Omental fat pad (tissue), 4 donors: ENCODE results near the gene IL13. TPM values are rescaled to one million over a fixed set of nuclear protein-coding genes. Genes with fewer than 3 reads are reported as not detected.

ENCODE experiments used
- ATAC-seq: fragments of 150-250 bp; one replicate; pipeline ENCODE4 v1.9.1; 2016; ENCODE audit warnings: mild to moderate bottlenecking, moderate library complexity; ENCODE audit not compliant: low FRiP score
- DNase-seq: peaks from one replicate; pipeline ENCODE4 v3.0.0-alpha.2; 2019; ENCODE audit warnings: low spot score
- total RNA-seq, 4 donors: library from RNA; depleted of rRNA; stranded (reverse); fragments of >200 nt; gene quantifications; one replicate each; pipeline ENCODE4 v1.1.0, GENCODE V29; 2016
- TF ChIP-seq, protein P1 (sequence below), 3 donors: fragments of 450-650 bp; IDR thresholded peaks; one replicate each; pipeline ENCODE4 v1.5.1; 2016 to 2017; ENCODE audit warnings: antibody characterized with exemption in 3 of 3, mild to moderate bottlenecking in 3 of 3, moderate library complexity in 2 of 3

IL13 gene
- total RNA-seq, 4 donors from 2014 or later, result 0.24 to 1.1 TPM; not detected in 2

DNA sequence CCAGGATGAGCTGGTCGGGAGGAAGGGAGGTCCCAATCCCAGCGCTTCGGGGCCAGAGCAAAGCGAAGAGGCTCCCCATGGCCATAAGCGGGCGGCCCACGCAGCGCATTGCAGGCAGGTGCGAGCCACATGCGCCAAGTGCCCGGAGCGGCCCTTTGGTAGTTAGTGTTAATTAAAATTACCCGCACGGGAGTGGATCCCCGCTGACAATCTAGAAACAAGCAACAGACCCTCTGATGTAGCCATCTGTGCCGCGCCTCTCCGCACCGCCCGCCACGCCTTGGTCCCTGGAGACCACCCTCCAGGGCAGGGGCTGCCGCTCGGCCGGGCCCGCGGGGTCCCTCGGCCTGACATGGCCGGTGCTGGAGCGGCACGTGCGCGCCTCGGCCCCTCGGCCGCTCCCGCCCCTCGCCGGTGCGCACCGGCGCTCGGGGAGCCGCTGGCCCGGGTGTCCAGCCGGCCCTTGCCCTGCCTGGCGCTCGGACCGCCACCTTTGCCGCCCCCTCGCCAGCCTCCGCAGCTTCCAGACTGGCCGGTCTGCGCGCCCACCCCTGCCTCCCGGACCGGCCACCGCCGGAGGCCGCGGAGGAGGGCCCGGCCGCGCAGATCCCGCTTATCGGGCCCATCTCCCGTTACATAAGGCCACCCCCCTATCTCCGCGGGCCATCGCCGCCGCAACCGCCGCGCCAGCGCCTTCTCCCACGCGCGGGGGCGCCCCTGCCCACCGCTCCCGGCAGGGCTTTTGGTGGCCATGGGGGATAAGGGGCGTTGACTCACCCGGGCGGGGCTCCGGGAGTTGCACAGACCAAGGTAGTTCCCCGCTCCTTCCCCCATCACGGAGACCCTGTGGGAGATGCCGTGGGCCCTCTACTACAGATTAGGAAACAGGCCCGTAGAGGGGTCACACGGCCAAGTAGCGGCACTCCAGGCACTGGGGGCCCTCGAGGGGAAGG, 1.9 kb upstream of the IL13 start:
- ATAC-seq (peak; percentile 53), DNase-seq (no peak)
- TF ChIP-seq, protein P1, sequence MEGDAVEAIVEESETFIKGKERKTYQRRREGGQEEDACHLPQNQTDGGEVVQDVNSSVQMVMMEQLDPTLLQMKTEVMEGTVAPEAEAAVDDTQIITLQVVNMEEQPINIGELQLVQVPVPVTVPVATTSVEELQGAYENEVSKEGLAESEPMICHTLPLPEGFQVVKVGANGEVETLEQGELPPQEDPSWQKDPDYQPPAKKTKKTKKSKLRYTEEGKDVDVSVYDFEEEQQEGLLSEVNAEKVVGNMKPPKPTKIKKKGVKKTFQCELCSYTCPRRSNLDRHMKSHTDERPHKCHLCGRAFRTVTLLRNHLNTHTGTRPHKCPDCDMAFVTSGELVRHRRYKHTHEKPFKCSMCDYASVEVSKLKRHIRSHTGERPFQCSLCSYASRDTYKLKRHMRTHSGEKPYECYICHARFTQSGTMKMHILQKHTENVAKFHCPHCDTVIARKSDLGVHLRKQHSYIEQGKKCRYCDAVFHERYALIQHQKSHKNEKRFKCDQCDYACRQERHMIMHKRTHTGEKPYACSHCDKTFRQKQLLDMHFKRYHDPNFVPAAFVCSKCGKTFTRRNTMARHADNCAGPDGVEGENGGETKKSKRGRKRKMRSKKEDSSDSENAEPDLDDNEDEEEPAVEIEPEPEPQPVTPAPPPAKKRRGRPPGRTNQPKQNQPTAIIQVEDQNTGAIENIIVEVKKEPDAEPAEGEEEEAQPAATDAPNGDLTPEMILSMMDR (IDR thresholded peaks at IDR 0.05), result no peak

DNA sequence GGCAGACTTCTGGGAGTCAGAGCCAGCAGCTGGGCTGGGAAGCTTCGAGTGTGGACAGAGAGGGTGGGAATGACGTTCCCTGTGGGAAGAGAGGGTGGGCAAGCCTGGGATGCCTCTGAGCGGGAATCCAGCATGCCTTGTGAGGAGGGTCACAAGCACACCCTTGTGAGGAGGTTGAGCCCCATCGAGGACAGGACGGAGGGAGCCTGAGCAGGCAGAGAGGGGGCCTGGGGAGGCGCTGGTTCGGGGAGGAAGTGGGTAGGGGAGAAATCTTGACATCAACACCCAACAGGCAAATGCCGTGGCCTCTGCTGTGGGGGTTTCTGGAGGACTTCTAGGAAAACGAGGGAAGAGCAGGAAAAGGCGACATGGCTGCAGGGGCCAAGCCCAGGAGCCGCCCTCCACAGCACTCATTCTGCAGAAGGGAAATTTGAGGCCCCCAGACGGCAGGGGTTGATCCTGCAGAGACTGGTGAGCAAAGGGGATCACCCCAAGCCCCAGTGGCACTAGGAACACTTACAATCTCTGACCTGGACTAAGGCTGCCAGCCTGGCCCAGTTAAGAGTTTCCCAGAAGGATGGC, 1.1 kb upstream of the IL13 start:
- DNase-seq (no peak), ATAC-seq (peak; percentile 6)

DNA sequence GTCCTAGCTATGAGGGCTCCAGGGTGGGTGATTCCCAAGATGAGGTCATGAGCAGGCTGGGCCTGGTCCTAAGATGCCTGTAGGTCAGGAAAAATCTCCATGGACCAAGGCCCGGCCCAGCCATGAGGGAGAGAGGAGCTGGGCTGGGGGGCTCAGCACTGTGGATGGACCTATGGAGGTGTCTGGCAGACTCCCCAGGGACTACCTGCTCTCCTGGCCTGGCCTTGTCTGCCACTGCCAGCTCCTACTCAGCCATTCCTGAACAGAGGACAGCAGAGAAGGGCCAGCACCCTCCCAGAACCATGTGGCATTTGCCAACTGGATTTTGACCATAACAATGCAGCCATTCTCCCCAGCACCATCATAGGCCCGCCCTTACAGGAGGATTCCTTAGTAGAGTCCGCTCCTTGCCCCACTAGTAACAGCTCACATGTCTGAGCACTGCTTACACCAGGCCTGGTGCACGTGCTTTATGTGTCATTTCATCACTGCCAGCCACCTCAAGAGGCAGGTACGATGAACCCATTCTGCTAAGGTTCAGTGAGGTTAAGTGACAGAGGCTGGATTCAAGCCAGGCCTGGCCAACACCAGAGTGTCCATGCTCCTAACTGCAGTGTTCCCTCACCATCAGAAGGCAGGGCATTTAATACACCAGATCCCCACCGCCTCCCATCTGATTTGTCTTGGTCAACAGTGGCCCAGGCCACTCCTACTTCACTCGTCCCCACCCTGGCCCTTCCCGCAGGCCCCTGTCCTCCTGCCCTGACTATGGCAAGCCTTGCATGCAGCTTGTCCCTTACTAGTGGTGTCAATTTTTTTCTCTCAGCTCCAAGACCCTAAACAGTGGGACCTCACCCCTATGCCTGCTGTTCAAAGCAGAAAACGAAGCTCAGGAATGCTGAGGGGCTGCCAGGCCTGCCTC, 669 bp downstream of the IL13 start:
- no peak for ATAC-seq
- TF ChIP-seq, protein P1 (IDR thresholded peaks at IDR 0.05), result no peak

More for the DNA sequence above, 1.1 kb upstream of the IL13 start:
- TF ChIP-seq, protein P1 (IDR thresholded peaks at IDR 0.05), result no peak

DNA sequence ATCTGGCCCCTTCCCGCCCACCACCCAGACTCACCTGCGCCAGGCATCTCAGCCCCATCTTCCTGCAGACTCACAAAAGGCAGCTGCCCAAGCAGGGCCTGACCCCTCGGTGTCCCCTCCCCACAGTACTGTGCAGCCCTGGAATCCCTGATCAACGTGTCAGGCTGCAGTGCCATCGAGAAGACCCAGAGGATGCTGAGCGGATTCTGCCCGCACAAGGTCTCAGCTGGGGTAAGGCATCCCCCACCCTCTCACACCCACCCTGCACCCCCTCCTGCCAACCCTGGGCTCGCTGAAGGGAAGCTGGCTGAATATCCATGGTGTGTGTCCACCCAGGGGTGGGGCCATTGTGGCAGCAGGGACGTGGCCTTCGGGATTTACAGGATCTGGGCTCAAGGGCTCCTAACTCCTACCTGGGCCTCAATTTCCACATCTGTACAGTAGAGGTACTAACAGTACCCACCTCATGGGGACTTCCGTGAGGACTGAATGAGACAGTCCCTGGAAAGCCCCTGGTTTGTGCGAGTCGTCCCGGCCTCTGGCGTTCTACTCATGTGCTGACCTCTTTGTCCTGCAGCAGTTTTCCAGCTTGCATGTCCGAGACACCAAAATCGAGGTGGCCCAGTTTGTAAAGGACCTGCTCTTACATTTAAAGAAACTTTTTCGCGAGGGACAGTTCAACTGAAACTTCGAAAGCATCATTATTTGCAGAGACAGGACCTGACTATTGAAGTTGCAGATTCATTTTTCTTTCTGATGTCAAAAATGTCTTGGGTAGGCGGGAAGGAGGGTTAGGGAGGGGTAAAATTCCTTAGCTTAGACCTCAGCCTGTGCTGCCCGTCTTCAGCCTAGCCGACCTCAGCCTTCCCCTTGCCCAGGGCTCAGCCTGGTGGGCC, 1.9 kb downstream of the IL13 start:
- no peak for ATAC-seq
- TF ChIP-seq, protein P1 (IDR thresholded peaks at IDR 0.05), result no peak

More for the DNA sequence above, 669 bp downstream of the IL13 start:
- no peak for DNase-seq

DNA sequence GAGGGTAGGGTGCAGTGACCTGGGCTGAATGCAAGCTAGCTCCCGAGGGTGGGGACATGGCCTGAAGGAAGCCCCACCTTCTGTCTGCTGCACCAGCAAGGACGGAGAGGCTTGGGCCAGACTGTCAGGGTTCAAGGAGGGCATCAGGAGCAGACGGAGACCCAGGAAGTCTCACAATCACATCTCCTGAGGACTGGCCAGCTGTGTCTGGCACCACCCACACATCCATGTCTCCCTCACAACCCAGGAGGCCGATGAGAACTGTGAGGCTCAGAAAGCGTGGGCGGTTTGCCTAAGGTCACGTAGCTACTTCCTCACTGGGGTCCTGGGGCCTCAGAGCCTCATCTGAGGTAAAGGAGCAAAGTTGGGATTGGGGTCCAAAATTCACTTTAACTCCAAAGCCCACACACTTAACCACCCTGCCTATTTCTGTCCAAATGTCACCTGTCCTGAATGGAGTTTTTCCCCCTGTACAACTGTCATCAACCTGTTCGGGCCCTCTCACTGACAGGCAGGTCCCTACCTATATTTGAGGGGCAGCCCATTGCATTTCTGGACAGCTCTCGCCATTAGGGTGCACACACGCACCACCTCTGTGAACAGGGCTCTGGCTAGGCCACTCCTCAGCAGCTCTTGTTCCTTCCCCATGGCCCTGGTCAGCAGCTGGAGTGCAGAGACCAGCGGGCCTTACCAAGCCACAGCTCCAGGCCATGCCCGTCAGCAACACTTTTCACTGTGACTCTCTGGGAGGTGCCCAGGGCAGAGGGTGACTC, 3.4 kb downstream of the IL13 start:
- ATAC-seq (no peak), DNase-seq (no peak)
- TF ChIP-seq, protein P1 (IDR thresholded peaks at IDR 0.05), result no peak

More for the DNA sequence above, 1.9 kb downstream of the IL13 start:
- DNase-seq, result no peak
